Hematopoietic multipotent progenitor cell treated with erythropoietin and hydrocortisone succinate and interleukin-3 and kit ligand, for 15 days (in vitro differentiated cells): Measurements from ENCODE around the gene HSPA1B.
"Not testable (repeated sequence)": the region's sequence is repeated elsewhere in the genome, so short reads cannot be mapped to it uniquely, and the experiment has no call there.

ENCODE experiments used
- DNase-seq: peaks from one replicate; pipeline ENCODE4 v3.0.0-alpha.2; 2015; ENCODE audit warnings: low spot score

The HSPA1B gene

DNA sequence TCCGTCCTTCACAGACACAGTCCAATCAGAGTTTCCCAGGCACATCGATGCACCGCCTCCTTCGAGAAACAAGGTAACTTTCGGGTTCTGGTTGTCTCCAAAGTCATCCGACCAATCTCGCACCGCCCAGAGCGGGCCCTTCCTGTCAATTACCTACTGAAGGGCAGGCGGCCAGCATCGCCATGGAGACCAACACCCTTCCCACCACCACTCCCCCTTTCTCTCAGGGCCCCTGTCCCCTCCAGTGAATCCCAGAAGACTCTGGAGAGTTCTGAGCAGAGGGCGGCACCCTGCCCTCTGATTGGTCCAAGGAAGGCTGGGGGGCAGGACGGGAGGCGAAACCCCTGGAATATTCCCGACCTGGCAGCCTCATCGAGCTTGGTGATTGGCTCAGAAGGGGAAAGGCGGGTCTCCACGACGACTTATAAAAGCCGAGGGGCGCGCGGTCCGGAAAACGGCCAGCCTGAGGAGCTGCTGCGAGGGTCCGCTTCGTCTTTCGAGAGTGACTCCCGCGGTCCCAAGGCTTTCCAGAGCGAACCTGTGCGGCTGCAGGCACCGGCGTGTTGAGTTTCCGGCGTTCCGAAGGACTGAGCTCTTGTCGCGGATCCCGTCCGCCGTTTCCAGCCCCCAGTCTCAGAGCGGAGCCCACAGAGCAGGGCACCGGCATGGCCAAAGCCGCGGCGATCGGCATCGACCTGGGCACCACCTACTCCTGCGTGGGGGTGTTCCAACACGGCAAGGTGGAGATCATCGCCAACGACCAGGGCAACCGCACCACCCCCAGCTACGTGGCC lies at the start of gene HSPA1B:
HSPA1B (plus strand) TSS at position 453 of the 794 bp plus-strand sequence; CDS start at position 666, 213 bp downstream.
- DNase-seq = peak; percentile 96

DNA sequence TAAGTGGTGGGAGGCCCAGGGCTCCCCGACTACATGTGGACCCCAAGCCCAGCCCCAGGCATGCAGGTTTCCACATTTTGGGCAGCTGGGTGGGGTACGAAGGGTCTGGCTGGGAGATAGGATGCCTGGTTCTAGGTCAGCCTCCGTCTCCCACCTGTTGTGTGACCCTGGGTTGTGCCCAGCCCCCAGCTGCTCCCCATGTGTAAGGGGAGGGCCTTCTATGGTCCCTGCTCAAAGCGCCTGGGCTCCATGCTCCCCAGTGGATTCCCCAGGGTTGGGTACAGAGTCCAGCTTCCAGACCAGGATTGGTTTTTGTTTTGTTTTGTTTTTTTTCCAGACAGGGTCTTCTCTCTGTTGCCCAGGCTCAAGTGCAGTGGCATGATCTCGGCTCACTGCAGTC lies 49.3 kb upstream of the HSPA1B start:
- no peak for DNase-seq

- no peak for DNase-seq
Observed at GRCh38 chr6:31778999-31779885, 48.3 kb upstream of the HSPA1B start.

DNA sequence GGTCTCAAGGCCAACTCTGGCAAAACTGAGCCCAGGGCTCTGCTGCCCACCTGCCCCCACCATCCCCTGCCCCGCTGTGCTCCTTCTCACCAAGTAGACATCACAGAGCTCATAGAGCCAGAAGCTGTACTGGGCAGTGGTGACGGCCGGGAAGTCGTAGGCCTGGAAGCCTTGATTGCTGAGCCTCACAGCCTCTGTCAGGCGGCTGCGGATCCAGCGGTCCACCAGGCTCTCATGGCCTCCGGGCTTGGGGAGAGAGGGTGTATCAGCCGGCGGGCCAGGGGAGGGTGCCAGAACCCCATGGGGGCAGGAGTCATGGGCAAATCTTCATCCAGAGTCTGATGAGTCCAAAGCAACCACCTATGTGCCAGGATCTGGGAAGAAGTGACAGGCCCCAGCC lies 47.6 kb upstream of the HSPA1B start:
- no peak for DNase-seq

DNA sequence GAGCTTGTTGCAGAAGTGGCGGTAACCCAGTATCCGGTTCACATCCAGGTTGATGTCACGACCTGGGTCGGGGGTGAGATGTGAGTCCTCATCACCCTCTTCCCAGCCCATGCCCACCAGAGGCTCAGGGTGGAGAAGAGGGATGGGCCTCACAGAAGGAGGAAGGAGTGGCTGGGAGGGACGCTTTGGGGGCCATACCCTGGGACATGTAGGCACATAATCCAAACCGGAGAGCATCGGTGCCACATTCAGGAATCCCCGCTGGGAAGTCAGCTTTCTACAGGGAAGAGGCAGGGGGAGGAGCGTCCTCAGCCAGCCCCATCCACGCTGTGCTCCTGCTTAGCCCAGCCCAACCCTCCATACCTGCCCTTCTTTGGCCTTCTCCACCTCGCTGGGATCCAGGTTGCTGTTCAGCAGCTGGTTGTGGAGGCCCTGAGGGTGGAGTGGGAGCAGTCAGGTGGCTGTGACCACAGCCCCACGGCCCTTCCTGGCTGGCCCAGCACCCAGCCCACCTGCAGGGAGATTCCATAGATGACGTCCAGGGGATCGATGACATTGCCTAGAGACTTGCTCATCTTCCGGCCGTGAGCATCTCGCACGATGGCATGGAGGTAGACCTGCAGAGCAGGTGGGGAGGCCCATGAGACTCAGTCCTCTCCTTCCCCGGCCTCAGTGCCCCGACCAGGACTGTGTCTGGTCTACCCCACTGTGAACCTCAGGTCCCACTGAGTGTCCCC lies 46.9 kb upstream of the HSPA1B start:
- DNase-seq = no peak

GRCh38 chr6:31781244-31782125 lies 46.1 kb upstream of the HSPA1B start:
- no peak for DNase-seq

DNA sequence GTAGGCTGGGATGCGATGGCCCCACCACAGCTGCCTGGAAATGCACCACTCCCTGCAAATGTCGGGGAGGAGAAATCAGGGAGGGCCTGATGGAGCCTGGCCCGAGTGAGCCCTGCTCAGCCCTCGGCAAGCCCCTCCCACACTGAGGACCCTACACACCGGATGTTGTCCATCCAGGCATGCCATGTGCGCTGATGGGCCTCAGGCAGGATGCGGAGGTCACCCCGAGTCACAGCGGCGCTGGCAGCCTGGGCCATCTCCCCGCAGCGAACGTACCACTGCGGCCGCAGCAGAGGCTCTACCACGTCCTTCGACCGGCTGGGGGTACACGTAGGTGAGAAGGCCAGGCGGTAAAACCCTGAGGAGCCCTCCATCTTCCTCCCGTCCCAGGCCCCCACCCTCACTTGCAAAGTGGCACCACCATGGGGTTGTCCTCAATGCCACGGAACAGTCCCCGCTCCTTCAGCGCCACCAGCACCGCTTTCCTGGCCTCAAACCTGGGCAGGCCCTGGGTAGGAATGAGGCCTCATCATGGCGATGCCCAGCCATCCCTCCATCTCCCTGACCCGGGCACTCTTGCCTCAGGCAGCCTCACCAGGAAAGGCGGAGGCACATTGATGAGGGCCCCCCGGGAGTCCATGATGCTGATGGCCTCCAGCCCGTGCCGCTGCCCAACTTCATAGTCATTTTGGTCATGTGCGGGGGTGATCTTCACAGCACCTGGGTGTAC lies 45.2 kb upstream of the HSPA1B start:
- DNase-seq = no peak

GRCh38 chr6:31784098-31784925 lies 43.2 kb upstream of the HSPA1B start:
- no peak for DNase-seq

- DNase-seq = no peak
Observed at GRCh38 chr6:31785475-31785874, 42.1 kb upstream of the HSPA1B start.

GRCh38 chr6:31791324-31792089 lies 36.0 kb upstream of the HSPA1B start:
- peak; percentile 40 for DNase-seq

DNA sequence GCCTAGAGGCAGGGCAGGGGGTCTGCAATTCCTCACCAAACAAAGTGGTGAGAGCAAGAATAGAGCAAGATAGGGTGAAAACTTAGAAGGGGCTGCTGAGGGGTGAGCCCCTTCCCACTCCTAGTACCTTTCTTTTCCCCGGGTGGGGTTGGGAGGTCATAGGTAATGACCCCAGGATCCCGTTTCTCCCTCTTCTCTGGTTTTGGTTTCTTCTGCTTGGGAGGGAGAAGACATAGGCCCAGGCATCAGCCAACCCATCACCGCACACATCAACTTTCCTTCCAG lies 35.5 kb upstream of the HSPA1B start:
- DNase-seq = no peak

GRCh38 chr6:31792761-31793171 lies 34.8 kb upstream of the HSPA1B start:
- no peak for DNase-seq

DNA sequence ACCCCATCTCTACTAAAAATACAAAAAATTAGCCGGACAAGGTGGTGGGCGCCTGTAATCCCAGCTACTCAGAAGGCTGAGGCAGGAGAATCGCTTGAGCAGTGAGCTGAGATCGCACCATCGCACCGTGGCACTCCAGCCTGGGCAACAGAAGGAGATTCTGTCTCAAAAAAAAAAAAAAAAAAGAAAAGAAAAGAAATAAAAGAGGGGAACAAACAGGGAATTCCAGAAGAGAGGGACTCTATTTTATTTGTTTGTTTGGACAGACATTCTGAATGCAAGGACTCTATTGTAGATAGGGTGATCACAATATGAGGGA lies 33.7 kb upstream of the HSPA1B start:
- not testable (repeated sequence) for DNase-seq

DNA sequence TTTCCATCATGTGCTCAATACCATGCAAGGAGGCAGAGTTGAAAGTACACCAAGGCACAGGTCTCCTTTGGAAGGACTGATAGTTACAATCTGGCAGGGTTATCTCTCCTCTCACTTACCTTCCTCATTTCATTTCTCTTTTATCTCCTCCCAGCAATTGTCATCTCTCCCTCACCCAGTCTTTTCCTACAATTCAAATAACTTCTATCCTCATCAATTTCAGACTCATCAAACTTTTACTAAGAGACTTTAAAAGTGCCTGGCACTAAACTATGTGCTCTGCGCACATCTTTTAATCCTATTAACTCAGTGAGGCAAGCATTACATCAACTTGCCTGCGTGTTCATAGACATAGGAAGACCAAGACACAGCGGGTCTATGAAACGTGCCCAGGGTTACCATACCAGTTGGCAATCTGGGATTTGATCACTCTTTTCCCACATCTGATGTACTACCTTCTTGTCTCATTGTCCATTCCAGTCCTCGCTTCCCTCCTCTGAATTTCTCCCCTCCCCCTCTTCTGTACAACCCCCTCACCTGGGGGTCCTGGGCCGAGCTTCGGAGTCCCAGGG lies 33.2 kb upstream of the HSPA1B start:
- DNase-seq = no peak

DNA sequence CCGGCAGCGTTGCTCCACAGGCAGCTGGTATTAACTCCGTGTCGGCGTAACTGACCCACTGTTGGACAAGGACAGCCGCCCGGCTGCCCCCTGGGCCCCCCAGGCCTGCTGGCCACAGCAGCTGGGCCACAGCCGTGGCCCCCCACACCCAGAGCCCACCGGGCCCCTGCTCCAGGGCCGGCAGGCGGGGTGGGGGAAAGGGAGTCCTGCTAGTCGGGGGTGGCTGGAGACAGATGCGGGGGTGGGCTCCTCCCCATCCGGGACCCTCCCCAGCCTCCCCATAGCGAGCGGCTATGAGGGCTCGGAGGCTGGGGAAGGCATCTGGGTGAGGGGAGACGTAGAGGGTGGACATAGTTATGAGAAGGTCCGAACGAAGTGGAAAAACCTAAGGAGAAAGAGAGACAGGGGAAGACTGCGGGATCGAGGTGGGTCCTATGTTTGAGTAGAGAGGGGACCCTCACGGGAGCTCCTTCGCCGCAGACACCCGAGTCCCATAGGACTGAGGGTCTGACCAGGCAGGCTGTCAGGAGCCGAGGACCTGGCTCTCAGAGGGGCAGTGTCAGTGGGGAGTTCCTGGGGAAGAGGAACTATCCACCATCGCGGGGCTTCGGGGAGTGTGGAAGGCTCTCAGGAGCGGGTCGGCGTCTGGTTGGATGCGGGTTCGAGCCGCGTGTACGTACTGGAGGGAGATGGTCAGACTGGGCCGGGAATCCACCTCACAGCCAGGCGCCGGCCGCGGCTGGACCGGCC lies 32.5 kb upstream of the HSPA1B start:
- DNase-seq = no peak

GRCh38 chr6:31795616-31796298 lies 31.8 kb upstream of the HSPA1B start, which contains the start of gene VARS1:
TSS of gene VARS1 (minus strand) at chr6:31795752. CDS start at chr6:31795217, 535 bp downstream.
- peak; percentile 93 for DNase-seq

GRCh38 chr6:31796993-31797385 lies 30.5 kb upstream of the HSPA1B start:
- DNase-seq = no peak

DNA sequence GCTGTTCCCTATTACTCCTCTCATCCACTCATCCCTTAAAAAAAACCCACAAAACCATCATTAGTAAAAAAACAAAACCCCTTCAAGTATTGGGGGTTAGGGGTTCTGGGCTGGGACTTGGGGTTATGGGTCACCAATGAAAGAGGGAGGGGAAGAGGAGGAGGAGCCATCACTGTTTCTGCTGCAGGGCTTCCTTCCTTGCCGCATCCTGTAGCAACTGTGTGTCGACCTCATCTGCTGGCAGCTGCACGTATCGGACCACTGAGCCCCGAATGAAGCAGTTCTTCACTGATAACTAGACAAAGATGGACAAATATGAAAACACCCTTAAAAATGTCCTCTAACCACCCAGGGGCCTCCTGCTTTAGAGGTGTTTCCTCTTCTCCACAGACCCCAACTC lies 29.9 kb upstream of the HSPA1B start:
- DNase-seq = no peak
